GM21360 (cell line): ENCODE measurements around the gene TEX14.
A peak's percentile ranks its signal among the peaks of the same experiment; 100 is the strongest.

Source experiments
- ATAC-seq: cut with Tn5 transposase; IDR thresholded peaks from one replicate; pipeline ENCODE4 v1.9.1; 2021; ENCODE audit warnings: mild to moderate bottlenecking, moderate library complexity; ENCODE audit not compliant: unreplicated experiment

The TEX14 gene

DNA sequence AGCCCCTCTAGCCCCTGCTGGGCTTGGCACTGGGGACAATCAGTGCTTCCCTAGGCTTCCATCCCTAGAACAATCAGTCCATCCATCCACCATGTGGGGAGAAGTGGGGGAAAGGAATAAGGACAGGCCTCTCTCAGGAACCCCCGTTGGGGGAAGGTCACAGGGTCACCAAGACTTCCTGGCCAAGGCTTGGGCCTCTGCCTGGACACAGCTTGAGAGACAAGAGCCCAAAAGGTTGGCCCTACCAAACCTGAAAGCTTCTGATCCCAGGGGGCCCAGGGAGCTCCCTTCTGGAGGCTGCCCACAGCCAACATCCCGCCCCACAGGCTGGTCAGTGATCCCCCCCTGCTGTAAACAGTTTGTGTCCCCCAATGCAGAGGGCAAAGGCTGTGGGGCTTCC is 161.2 kb downstream of the TEX14 start:
- ATAC-seq, result no peak

DNA sequence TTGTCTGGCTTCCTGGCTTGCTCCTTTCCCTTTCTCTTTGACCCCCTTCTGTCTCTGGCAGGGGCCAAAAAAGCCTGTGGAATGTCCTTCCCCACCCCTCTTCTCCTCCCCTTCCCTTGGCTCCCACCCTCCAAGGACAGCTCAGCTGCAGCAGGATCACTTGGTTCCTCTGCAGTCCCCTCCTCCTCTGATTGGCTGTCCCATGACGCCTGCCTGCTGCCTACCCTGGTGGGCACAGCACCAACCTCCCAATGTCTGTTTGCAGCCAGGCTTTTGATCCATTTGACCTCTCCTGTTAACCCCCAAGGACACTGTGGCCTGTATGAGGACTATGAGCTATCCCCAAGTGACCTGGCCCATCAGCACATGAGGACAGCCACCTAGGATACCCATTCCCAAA is 162.6 kb downstream of the TEX14 start:
- ATAC-seq, result no peak

- no peak for ATAC-seq
Measured at GRCh38 chr17:58528443-58528842, 163.4 kb downstream of the TEX14 start.

DNA sequence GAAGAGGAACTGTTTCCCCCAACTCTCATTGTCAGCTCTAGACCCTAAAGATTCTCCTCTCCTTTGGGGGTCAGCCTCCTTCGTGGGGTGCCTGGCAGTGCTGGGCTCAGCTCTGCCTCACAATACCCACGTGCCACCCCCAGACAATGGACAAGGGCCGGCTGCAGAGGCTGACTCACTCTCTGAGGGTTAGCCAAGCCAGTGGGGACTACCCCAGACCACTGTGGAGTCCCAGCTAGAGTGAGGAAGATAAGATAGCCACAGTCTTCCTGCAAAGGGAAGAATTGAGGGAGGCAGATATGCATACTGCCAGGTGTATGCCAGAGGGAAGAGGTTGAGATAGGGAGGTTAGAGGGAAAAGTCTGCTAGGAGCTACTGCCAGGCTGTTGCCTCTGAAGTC is 163.9 kb downstream of the TEX14 start:
- ATAC-seq, result no peak

DNA sequence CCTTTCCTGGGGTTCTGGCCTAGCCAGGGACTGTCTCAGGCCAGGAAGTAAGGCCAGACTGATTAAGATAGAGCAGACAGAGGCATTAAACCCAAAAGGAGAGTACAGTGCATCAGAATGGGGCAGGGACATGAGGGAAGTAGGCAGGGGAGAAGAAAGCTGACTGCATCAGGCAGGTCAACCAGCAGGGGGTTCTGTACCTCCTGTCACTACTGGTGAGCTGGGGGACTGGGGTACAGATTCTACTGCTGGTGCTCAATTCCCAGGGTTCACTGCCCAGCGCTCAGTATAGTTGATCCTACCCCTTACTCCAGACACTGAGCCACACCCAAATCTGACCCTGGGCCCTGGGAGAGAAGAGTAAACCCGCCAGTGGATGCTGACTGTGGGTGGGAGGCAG is 164.5 kb downstream of the TEX14 start:
- ATAC-seq, result no peak

DNA sequence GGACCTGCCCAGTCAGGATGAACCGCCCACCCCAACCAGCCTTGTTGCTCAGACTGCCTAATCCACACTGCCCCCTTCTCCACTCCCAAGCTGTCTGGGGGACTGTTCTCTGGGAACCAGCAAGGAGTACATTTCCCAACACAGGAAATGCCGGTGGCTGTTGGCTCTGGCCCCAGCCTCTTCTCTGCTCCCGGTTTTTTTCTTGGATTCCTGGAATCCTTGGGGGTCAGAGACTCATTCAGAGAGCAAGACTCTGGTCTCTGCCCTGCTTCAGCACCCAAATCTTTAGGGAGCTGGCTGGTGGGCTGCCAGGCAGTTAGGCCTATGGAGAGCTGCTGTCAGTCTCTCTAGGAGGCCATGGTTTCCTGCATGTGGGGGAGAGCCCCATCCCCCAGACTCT is 166.6 kb downstream of the TEX14 start:
- no peak for ATAC-seq

- no peak for ATAC-seq
Measured at GRCh38 chr17:58521680-58522079, 170.2 kb downstream of the TEX14 start.

- ATAC-seq, result no peak
Measured at GRCh38 chr17:58520843-58521430, 170.9 kb downstream of the TEX14 start.

GRCh38 chr17:58517928-58518609 is 173.8 kb downstream of the TEX14 start:
- ATAC-seq, result peak; percentile 82

DNA sequence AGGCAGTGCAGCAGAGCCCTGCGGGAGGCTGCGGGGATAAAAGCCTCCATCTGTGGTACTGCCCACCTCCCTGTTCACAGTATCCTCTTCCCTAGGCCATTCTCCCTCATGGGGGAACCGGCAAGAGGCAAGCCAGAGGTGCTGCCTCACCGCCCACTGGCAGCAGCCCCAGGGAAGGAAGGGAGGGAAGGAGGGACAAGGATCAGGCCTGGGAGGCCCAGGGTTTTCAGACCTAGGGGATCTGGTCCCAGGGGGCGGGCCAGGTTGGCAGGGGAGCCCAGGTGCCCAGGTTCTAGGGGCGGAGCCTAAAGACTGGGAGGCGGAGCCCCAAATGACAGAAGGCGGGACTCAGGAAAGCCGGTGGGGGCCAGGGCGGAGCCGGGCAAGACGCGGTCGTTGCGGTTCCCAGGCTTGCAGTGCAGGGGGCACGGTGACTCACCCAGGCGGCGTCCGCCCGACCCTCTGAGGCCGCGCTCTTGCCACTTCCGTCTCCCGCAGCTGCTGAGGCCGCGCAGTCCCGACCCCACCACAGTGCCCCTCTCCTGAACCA is 174.4 kb downstream of the TEX14 start:
- ATAC-seq, result no peak

- ATAC-seq, result no peak
Measured at GRCh38 chr17:58516644-58517377, 175.0 kb downstream of the TEX14 start.

- no peak for ATAC-seq
Measured at GRCh38 chr17:58515286-58515685, 176.6 kb downstream of the TEX14 start.

DNA sequence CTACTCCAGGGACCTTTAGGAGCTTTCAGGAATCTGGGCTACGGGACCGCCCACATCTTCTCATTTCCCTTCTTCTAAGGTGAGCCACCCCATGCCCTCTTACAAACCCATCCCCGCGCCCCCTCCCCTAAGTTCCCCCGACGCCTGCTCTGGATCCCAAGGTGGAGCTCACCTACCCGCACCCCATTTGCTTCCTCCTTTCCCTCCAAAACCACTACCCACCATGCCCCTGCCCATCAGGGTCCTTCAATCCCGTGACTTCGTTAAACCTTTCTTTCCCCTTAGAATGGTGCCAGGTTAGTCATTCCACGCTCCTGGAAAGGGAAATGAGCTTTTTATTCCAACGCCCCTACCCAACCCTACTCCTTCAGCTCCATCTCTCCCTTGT is 177.1 kb downstream of the TEX14 start:
- ATAC-seq, result no peak

DNA sequence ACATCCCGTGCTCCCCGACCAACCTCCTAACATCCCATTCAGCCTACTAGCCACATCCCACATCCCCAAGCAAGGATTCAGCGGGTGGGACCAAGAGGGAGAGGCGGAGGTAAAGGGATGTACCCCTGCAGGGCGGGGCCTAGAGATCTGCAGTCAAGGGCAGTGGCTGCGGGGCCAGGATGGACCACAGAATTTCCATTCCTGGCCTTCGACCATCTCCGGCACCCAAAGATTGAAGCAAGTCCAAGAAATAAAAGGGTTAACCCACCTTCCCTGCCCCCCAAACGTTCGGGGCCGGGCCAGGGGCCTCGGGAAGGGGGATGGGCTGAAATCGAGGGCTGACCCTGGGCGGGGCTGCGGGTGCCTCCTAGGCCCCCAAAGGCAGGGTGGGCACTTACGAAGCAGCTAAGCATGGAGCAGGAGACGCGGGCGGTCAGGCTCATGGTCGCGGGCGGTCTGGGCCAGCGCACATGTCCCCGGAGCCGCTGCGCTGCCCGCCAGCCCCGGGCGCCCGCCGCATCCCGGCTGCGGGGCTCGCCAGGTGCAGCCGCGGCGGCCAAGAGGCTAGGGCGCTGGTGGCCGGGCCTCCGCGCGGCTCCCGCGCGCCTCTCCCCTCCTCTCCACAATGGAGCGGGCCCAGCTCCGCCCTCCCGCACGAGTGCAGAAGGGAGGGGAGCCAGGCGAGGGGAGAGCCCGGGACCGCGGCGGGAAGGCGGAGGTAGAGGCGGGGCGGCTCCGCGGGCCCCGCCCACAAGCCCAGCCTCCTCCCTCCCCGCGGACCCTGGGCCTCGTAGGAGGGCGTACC is 177.7 kb downstream of the TEX14 start, which contains the start of gene MTMR4:
Gene MTMR4, minus strand, starts transcription at position 674 of the 805 bp plus-strand sequence. Its CDS starts 231 bp downstream, at position 443.
- no peak for ATAC-seq

DNA sequence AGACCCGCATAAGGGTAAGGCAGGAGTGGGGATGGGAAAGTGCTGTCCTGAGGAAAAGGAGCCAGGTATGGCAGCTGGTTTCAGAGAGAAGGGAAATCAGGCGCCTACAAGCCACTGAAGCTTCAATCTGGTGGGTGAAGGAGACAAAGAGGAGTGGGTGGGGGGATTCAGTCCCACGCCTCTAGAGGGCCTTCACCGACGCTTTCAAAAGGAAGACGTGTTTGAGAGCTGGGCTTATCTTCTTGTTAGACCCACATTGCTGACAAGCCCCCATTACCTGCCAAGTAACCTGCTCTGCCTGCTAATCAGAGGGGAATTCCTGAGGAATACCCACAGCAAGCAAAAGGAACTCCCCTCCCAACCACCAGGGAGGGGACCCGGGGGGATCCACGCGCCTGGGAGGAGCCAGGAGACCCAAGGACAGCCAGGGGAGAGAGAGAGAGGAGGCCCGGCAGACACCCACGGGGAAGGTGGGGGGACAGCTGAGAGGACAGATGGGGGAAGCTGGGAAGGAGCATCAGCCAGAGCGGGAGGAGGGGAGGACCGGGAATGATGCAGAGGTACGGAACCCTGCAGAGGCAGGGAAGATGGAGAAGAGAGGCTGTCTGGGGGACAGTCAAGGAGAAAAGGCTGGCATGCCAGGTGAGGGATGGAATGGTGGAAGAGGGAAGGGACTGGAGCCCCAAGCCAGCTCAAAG is 178.4 kb downstream of the TEX14 start:
- ATAC-seq, result no peak

DNA sequence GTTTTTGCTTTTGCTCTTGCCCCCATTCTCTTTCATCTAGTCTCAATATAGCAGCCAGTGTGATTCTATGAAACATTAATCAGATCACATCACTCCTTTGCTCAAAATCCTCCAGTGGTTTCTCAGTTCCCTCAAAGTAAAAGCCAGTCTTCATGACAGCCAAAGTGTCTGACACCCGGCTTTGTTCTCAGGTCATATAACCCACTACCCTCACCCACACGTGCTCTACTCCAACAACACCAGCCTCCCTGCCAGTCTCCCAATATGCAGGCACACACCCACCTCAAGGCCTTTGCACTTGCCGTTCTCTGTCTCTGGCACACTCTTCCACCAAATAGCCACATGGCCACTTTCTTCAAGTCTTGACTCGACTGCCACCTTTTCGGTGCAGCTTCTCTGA is 181.8 kb downstream of the TEX14 start:
- ATAC-seq, result no peak

DNA sequence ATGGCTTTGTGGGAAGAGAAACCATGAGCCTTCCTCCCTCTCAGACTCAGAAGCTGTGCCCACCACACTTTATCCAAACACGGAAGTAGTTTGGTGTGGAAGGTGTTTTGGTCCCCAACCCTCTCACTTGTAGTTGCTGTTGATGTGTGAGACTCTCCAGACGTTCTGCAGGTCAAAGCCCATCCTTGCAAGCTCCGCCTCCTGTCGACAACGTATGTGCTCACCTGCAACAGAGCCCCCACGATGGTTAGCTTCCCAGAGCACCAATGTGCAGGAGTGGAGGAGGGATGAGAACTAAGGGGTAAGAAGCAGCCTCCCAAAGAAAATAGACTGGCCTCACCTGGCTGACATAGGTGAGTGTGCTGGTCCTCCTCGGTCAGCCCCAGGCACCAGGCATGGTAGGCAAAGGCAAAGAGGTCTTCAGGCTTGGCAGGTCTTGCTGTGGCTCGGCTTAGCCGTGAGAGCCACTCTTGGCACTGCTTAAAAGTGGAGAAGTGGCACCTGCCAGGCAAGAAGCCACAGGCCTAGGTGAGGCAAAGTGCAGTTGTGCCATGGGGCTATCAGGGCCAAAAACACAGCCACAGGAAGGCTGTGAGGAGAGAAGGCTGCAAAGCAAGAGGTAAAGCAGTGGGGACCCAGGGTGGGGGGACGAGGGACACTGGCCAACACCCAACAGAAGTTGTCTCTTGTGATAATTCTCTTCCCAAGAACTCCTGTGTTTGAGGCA is 183.3 kb downstream of the TEX14 start:
- ATAC-seq, result no peak

DNA sequence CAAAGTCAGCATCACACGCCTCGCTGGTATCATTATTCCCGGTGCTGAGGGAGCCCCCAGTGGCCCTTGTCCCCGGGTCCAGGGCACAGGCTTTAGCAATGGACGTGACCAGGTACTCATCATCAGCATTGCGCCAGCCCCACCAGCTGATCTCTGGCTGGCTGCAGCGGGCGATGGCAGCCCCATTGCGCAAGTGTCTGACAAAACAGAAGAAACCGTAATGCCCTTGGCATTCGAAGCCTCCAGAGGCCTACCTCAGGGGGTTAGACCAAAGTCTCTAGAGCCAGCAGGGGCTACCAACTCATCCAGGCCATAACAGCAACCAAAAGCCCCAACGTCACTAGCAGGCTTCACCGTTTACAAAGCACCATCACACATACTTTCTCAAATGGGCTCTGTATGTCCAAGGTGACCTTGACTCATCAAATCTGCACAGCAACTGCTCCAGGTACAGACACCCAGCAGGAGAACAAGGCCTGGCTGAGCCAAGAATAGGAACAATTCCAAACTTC is 184.7 kb downstream of the TEX14 start:
- ATAC-seq, result no peak
